Activated CD8-positive, alpha-beta memory T cell treated with anti-CD3 and anti-CD28 coated beads, Interleukin-2, amount 50 U/mL, for 1 hour (primary cell): ENCODE measurements around the gene ARHGAP8.
"Not testable (repeated sequence)": the region's sequence is repeated elsewhere in the genome, so short reads cannot be mapped to it uniquely, and the experiment has no call there.

Source experiments
- DNase-seq: peaks from one replicate; pipeline ENCODE4 v3.0.0-alpha.2; 2020; ENCODE audit errors: extremely low read depth

Gene ARHGAP8

GRCh38 chr22:44888491-44889254, 136.3 kb downstream of the ARHGAP8 start:
- DNase-seq, result no peak

- no peak for DNase-seq
Observed at GRCh38 chr22:44889255-44889878, 137.0 kb downstream of the ARHGAP8 start.

GRCh38 chr22:44890416-44891292, 138.3 kb downstream of the ARHGAP8 start:
- DNase-seq, result no peak

- no peak for DNase-seq
Observed at GRCh38 chr22:44891293-44891747, 138.9 kb downstream of the ARHGAP8 start.

- no peak for DNase-seq
Observed at GRCh38 chr22:44891791-44892190, 139.4 kb downstream of the ARHGAP8 start.

- DNase-seq, result no peak
Observed at GRCh38 chr22:44892243-44892642, 139.9 kb downstream of the ARHGAP8 start.

- DNase-seq, result no peak
Observed at GRCh38 chr22:44892803-44893730, 140.7 kb downstream of the ARHGAP8 start.

GRCh38 chr22:44893731-44894080, 141.3 kb downstream of the ARHGAP8 start:
- DNase-seq, result no peak

- no peak for DNase-seq
Observed at GRCh38 chr22:44894321-44894720, 141.9 kb downstream of the ARHGAP8 start.

- DNase-seq, result no peak
Observed at GRCh38 chr22:44894782-44895181, 142.4 kb downstream of the ARHGAP8 start.

GRCh38 chr22:44895296-44896055, 143.1 kb downstream of the ARHGAP8 start:
- no peak for DNase-seq

GRCh38 chr22:44898236-44898635, 145.9 kb downstream of the ARHGAP8 start:
- no peak for DNase-seq

GRCh38 chr22:44901301-44901700, 148.9 kb downstream of the ARHGAP8 start:
- DNase-seq, result no peak

GRCh38 chr22:44903164-44903563, 150.8 kb downstream of the ARHGAP8 start:
- DNase-seq, result not testable (repeated sequence)

GRCh38 chr22:44904492-44905152, 152.2 kb downstream of the ARHGAP8 start:
- DNase-seq, result not testable (repeated sequence)

GRCh38 chr22:44906248-44906936, 154.0 kb downstream of the ARHGAP8 start:
- DNase-seq, result no peak

GRCh38 chr22:44906999-44907644, 154.7 kb downstream of the ARHGAP8 start:
- no peak for DNase-seq

GRCh38 chr22:44907765-44908737, 155.7 kb downstream of the ARHGAP8 start:
- DNase-seq, result no peak
